CD4-positive, alpha-beta memory T cell (primary cell): ENCODE results near the gene DOCK4. TPM values are rescaled to one million over a fixed set of nuclear protein-coding genes. Genes with fewer than 3 reads are reported as not detected.

ENCODE experiments used
- CTCF ChIA-PET: fragments of 350-600 bp; sonication (Branson Sonifier 250); formaldehyde crosslinking; loops from one replicate; lab custom pipeline; 2021; ENCODE audit warnings: inconsistent platforms; ENCODE audit not compliant: partially characterized antibody; lab: Charles Lee
- POLR2A ChIA-PET: fragments of 350-600 bp; sonication (Branson Sonifier 250); formaldehyde crosslinking; loops from one replicate; lab custom pipeline; 2021; ENCODE audit not compliant: partially characterized antibody; lab: Charles Lee
- DNase-seq, 5 donors: peaks; one replicate each; pipeline versions ENCODE4 v3.0.0 to v3.0.0-alpha.2; 2020 to 2022; ENCODE audit warnings: mixed read lengths in 1 of 5
- H3K27ac ChIP-seq: one replicate; pipeline ENCODE4 v1.7.0; 2013; ENCODE audit warnings: low read depth, low read length
- H3K27me3 ChIP-seq: 2 replicates; pipeline ENCODE4 v1.7.0; 2013; ENCODE audit warnings: mild to moderate bottlenecking, low read length, moderate library complexity; ENCODE audit not compliant: insufficient read depth
- H3K36me3 ChIP-seq: 2 replicates; pipeline ENCODE4 v1.7.0; 2013; ENCODE audit warnings: mild to moderate bottlenecking, low read length, moderate library complexity; ENCODE audit not compliant: insufficient read depth
- H3K4me1 ChIP-seq: 2 replicates; pipeline ENCODE4 v1.7.0; 2013; ENCODE audit warnings: mild to moderate bottlenecking, low read length, moderate library complexity; ENCODE audit not compliant: insufficient read depth
- H3K4me3 ChIP-seq, 2 donors: one replicate each; pipeline ENCODE4 v1.7.0; 2013; ENCODE audit warnings: low read length in 2 of 2, mild to moderate bottlenecking in 1 of 2
- H3K9me3 ChIP-seq, 2 donors: one replicate each; pipeline ENCODE4 v1.7.0; 2013; ENCODE audit warnings: low read length in 2 of 2, control low read depth in 1 of 2; ENCODE audit not compliant: control insufficient read depth in 1 of 2
- H3K27ac Mint-ChIP-seq, 7 donors: one replicate each; pipeline ENCODE4 v1.8.0; 2020 to 2021; ENCODE audit warnings: mixed read lengths in 7 of 7, mild to moderate bottlenecking in 6 of 7, inconsistent platforms in 3 of 7, moderate library complexity in 3 of 7
- H3K27me3 Mint-ChIP-seq, 2 donors: one replicate each; pipeline ENCODE4 v1.8.0; 2020 to 2021; ENCODE audit warnings: mixed read lengths in 2 of 2
- H3K36me3 Mint-ChIP-seq, 2 donors: one replicate each; pipeline ENCODE4 v1.8.0; 2020 to 2021; ENCODE audit warnings: mixed read lengths in 2 of 2, inconsistent platforms in 1 of 2, mild to moderate bottlenecking in 1 of 2
- H3K4me1 Mint-ChIP-seq, 4 donors: one replicate each; pipeline ENCODE4 v1.8.0; 2020 to 2021; ENCODE audit warnings: mixed read lengths in 4 of 4, mild to moderate bottlenecking in 1 of 4
- H3K4me3 Mint-ChIP-seq, 8 donors: one replicate each; pipeline ENCODE4 v1.8.0; 2020 to 2021; ENCODE audit warnings: mixed read lengths in 8 of 8, mild to moderate bottlenecking in 7 of 8, moderate library complexity in 6 of 8, inconsistent platforms in 3 of 8
- H3K9me3 Mint-ChIP-seq, 8 donors: one replicate each; pipeline ENCODE4 v1.8.0; 2020 to 2021; ENCODE audit warnings: mixed read lengths in 8 of 8, mild to moderate bottlenecking in 5 of 8, inconsistent platforms in 3 of 8, moderate library complexity in 1 of 8
- intact Hi-C: fragments of 100-400 bp; cut with micrococcal nuclease; formaldehyde crosslinking; loops from one replicate; pipeline ENCODE4 v1.15.1; 2023
- polyA plus RNA-seq, 2 donors: library from polyadenylated mRNA; unstranded; fragments of 300-500 nt; fragmentation: Illumina TruSeq; gene quantifications; one replicate each; pipeline ENCODE4 v1.2.3, GENCODE V29; 2021
- total RNA-seq, 2 experiments: library from RNA; stranded (reverse); gene quantifications; one replicate each; pipeline ENCODE4 v1.2.3, GENCODE V29; 2021

DOCK4 gene
- total and polyA plus RNA-seq, 4 experiments from 2014 or later: 0.47 to 1.5 (median 1.2) TPM; not detected in 1

DNA sequence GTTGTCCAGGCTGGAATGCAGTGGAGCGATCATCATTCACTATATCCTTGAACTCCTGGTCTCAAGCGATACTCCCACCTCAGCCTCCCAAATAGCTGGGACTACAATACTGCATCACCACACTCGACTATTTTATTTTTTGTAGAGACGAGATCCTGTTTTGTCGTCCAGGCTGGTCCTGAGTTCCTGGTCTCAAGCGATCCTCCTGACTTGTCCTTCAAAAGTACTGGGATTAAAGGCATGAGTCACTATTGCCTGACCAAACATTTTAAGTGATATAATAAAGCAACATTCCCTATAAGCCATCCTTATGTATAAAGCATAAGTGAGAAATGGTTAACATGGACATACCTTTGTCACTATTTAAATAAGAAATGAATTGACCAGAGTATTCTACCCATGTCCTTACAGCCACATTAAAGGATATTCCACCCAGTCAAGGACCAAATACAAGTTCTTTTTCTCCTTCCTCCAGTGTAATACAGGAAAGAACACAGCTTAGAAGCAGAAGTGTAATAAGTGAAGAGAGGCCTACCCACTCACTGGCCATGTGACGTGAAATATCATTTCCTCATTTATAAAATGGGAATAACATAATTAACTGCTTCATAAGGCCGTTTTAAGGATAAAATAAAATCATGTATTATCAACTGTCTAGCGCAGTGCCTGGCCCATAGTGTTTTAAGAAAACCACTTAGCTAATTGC is 82.0 kb downstream of the DOCK4 start:
- H3K27ac Mint-ChIP-seq: no peak overlapping the region
- H3K27ac ChIP-seq: no peak overlapping the region
- no peaks in the 10 kb centered on the region for H3K36me3 ChIP-seq
- DNase-seq: no peak
- ChIA-PET CTCF (no interaction called here), POLR2A (no interaction called here)
- no peaks in the 10 kb centered on the region for H3K4me1 Mint-ChIP-seq
- no peak overlapping the region for H3K4me3 ChIP-seq
- peaks cover 0 to 3% (median 0%) of the 10 kb centered on the region in 8 donors for H3K9me3 Mint-ChIP-seq
- no peaks in the 10 kb centered on the region for H3K27me3 ChIP-seq
- H3K27me3 Mint-ChIP-seq: no peaks in the 10 kb centered on the region
- H3K4me1 ChIP-seq: no peaks in the 10 kb centered on the region
- intact Hi-C loops: no loop called here
- no peaks in the 10 kb centered on the region for H3K36me3 Mint-ChIP-seq
- no peak overlapping the region for H3K4me3 Mint-ChIP-seq
- H3K9me3 ChIP-seq: no peaks in the 10 kb centered on the region

DNA sequence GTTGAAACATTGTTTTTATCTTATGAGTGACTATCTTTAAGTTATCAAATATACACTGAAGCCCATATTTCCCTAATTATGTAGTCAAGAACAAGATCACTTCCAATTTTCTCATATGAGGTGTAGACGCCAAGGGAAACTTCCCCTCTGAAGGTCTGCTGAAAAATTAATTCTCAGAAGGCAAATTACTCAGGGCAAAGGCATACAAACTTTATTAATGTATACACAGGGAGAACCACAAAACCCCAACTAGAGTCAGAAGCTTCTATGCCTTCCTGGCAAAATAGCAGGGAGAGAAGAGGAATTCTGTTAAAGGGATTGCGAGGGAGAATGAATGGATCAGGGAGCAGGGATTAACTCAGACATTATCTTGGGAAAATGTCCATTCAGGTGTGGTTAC is 83.4 kb downstream of the DOCK4 start:
- H3K27ac Mint-ChIP-seq: peak overlapping the region in 1 of 7 donors; percentile 3
- DNase-seq: no peak
- H3K36me3 Mint-ChIP-seq: no peaks in the 10 kb centered on the region
- Histone ChIP-seq H3K9me3 (no peaks in the 10 kb centered on the region), H3K4me3 (no peak overlapping the region), H3K27ac (no peak overlapping the region), H3K36me3 (no peaks in the 10 kb centered on the region), H3K4me1 (no peaks in the 10 kb centered on the region), H3K27me3 (no peaks in the 10 kb centered on the region)
- no peak overlapping the region for H3K4me3 Mint-ChIP-seq
- no peaks in the 10 kb centered on the region for H3K4me1 Mint-ChIP-seq
- ChIA-PET CTCF (no interaction called here), POLR2A (no interaction called here)
- H3K27me3 Mint-ChIP-seq: peaks cover 2 to 4% of the 10 kb centered on the region in 2 donors
- intact Hi-C loops: no loop called here
- peaks cover 0 to 3% (median 0%) of the 10 kb centered on the region in 8 donors for H3K9me3 Mint-ChIP-seq

DNA sequence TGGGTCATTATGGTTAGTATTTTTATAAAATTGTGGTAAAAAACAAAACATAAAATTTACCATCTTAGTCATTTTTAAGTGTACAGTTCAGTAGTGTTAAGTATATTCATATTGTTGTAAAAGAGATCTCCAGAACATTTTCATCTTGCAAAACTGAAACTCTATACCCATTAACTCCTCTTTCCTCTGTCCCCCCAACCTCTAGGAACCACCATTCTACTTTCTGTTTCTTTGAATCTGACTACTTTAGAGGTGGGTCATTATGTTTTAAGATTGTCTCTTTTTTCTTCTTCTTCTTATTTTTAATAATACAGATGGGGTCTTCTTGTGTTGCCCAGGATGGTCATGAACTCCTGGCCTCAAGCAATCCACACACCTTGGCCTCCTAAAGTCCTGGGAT is 84.1 kb downstream of the DOCK4 start:
- H3K9me3 ChIP-seq: no peaks in the 10 kb centered on the region
- intact Hi-C loops: no loop called here
- no peak for DNase-seq
- Mint-ChIP-seq H3K27ac (no peak overlapping the region), H3K4me3 (no peak overlapping the region), H3K27me3 (peaks cover 2 to 4% of the 10 kb centered on the region in 2 donors), H3K36me3 (no peaks in the 10 kb centered on the region), H3K4me1 (no peaks in the 10 kb centered on the region), H3K9me3 (peaks cover 0 to 3% (median 0%) of the 10 kb centered on the region in 8 donors)
- ChIA-PET CTCF (no interaction called here), POLR2A (no interaction called here)
- no peaks in the 10 kb centered on the region for H3K4me1 ChIP-seq
- no peak overlapping the region for H3K27ac ChIP-seq
- no peak overlapping the region for H3K4me3 ChIP-seq
- no peaks in the 10 kb centered on the region for H3K36me3 ChIP-seq
- H3K27me3 ChIP-seq: no peaks in the 10 kb centered on the region

DNA sequence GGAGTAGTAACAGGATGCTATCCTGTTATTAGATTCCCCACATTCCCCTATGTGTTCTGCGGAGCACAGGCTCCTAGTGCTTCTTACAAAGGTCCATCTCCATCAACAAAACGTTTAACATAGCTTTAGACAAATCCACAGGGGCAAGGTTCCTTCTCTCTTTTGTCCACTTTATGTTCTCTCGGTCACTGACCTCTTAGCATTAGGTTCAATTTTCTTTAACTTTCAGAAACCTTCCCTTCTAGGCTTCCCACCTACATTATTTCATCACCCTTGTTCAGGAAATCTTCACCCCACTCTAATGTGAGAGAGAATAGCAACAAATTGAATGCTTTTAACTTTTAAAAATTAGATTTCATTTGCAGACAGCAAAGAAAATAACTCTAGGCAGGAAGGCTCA is 84.9 kb downstream of the DOCK4 start:
- Histone ChIP-seq H3K36me3 (no peaks in the 10 kb centered on the region), H3K4me3 (no peak overlapping the region), H3K4me1 (no peaks in the 10 kb centered on the region), H3K27me3 (no peaks in the 10 kb centered on the region), H3K27ac (no peak overlapping the region), H3K9me3 (no peaks in the 10 kb centered on the region)
- H3K4me3 Mint-ChIP-seq: no peak overlapping the region
- intact Hi-C loops: no loop called here
- H3K27ac Mint-ChIP-seq: no peak overlapping the region
- no peaks in the 10 kb centered on the region for H3K36me3 Mint-ChIP-seq
- no peak for DNase-seq
- H3K9me3 Mint-ChIP-seq: peaks cover 0 to 2% (median 0%) of the 10 kb centered on the region in 8 donors
- CTCF ChIA-PET: no interaction called here
- H3K27me3 Mint-ChIP-seq: peaks cover 2 to 4% of the 10 kb centered on the region in 2 donors
- POLR2A ChIA-PET: no interaction called here
- no peaks in the 10 kb centered on the region for H3K4me1 Mint-ChIP-seq

DNA sequence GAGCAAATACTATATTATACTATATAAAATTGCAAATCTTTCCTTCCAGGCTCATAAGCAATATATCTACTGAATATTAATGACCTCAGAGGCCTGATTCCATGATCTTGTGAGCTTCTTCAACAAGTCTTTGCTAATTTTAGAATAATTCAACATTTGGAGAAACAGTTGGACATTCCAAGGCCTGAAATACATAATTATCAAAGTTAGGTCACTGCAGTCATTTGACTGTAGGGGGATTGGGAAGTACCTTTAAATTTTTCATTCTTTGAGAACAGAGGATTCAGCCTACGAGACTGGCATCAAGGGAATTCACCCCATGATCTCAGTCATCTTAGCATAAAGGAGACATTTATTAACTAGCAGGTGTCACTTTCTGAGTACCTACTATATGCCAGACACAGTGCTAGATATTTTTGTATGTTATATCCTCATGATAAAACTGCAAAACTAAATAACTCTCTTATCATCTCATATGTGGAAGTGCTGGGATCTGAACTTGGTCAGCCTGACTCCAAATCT is 85.4 kb downstream of the DOCK4 start:
- POLR2A ChIA-PET: no interaction called here
- DNase-seq: no peak
- intact Hi-C loops: no loop called here
- CTCF ChIA-PET: no interaction called here
- Mint-ChIP-seq H3K9me3 (peaks cover 0 to 2% (median 0%) of the 10 kb centered on the region in 8 donors), H3K4me1 (no peaks in the 10 kb centered on the region), H3K27ac (no peak overlapping the region), H3K36me3 (no peaks in the 10 kb centered on the region), H3K4me3 (no peak overlapping the region), H3K27me3 (peaks cover 2 to 4% of the 10 kb centered on the region in 2 donors)
- no peaks in the 10 kb centered on the region for H3K9me3 ChIP-seq
- H3K4me1 ChIP-seq: no peaks in the 10 kb centered on the region
- H3K27ac ChIP-seq: no peak overlapping the region
- no peaks in the 10 kb centered on the region for H3K36me3 ChIP-seq
- H3K4me3 ChIP-seq: no peak overlapping the region
- H3K27me3 ChIP-seq: no peaks in the 10 kb centered on the region

DNA sequence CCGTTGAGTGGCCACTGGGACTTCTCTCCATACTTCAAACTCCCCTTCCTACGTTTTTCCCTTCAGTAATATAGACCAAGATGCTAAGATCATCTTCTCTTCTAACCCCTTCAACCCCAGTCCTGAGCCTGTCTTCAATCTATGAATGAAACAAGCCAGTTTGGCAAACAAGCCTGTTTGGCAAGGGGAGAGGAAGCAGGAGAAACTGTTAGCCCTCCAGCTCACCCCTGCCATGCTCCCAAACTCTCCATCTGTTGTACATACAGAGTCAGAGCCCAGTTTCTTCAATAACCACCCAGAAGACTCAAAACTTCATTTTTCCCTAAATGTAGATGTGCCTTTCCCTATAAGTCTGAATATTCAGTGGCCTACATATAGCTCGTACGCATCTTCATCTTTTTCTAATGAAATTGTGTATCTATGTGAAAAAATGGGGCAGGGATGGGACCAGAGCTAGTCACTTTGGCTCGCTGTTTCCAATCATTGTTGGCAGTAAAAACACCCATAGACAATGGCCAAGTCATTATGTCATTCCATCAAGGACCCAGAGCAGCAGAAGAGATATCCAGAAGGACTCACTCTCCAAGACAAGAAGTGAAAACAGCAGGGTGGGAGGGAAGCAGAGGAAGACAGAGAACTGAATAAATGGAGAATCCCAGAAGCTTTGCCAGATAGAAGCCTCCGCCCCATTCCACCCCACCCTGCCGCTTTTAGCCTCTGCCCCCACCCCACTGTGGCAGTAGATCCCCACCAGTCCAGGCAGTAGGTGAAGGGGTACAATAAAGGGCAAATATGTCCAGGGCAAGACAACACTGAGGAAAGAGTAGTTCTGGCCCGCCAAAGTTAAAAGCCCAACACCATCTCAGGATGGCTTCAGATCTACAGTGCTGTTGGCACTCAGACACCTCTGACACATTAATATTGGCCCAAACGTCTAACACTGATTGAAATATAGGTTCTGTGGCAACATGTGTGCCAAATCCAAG is 87.3 kb downstream of the DOCK4 start:
- POLR2A ChIA-PET: no interaction called here

GRCh38 chr7:112116894-112117293 is 89.3 kb downstream of the DOCK4 start:
- H3K4me3 Mint-ChIP-seq: no peak overlapping the region
- peaks cover 3 to 5% of the 10 kb centered on the region in 2 donors for H3K27me3 Mint-ChIP-seq
- no peaks in the 10 kb centered on the region for H3K27me3 ChIP-seq
- no peaks in the 10 kb centered on the region for H3K36me3 Mint-ChIP-seq
- ChIA-PET POLR2A (no interaction called here), CTCF (no interaction called here)
- H3K9me3 Mint-ChIP-seq: peaks cover 0 to 2% (median 0%) of the 10 kb centered on the region in 8 donors
- no peaks in the 10 kb centered on the region for H3K9me3 ChIP-seq
- intact Hi-C loops: no loop called here
- H3K36me3 ChIP-seq: no peaks in the 10 kb centered on the region
- H3K4me1 Mint-ChIP-seq: no peaks in the 10 kb centered on the region
- H3K27ac Mint-ChIP-seq: no peak overlapping the region
- no peak overlapping the region for H3K27ac ChIP-seq
- no peak for DNase-seq
- H3K4me3 ChIP-seq: no peak overlapping the region
- H3K4me1 ChIP-seq: no peaks in the 10 kb centered on the region

More for the DNA sequence above, 87.3 kb downstream of the DOCK4 start:
- Mint-ChIP-seq H3K4me1 (no peaks in the 10 kb centered on the region), H3K9me3 (peaks cover 0 to 2% (median 0%) of the 10 kb centered on the region in 8 donors), H3K27me3 (peaks cover 3 to 4% of the 10 kb centered on the region in 2 donors), H3K27ac (no peak overlapping the region), H3K36me3 (no peaks in the 10 kb centered on the region), H3K4me3 (no peak overlapping the region)
- no peaks in the 10 kb centered on the region for H3K27me3 ChIP-seq
- CTCF ChIA-PET: no interaction called here
- no peaks in the 10 kb centered on the region for H3K9me3 ChIP-seq
- intact Hi-C loops: no loop called here
- H3K36me3 ChIP-seq: no peaks in the 10 kb centered on the region
- H3K4me1 ChIP-seq: no peaks in the 10 kb centered on the region
- no peak overlapping the region for H3K27ac ChIP-seq
- no peak for DNase-seq
- no peak overlapping the region for H3K4me3 ChIP-seq
